CD4-positive, alpha-beta T cell treated with Interleukin-1 beta for 1 hour (primary cell): ENCODE measurements around the gene OTUD5.
"Not testable (repeated sequence)": the region's sequence is repeated elsewhere in the genome, so short reads cannot be mapped to it uniquely, and the experiment has no call there.

ENCODE experiments used
- DNase-seq, 2 donors: peaks; one replicate each; pipeline ENCODE4 v3.0.0-alpha.2; 2020 to 2022

OTUD5 gene

DNA sequence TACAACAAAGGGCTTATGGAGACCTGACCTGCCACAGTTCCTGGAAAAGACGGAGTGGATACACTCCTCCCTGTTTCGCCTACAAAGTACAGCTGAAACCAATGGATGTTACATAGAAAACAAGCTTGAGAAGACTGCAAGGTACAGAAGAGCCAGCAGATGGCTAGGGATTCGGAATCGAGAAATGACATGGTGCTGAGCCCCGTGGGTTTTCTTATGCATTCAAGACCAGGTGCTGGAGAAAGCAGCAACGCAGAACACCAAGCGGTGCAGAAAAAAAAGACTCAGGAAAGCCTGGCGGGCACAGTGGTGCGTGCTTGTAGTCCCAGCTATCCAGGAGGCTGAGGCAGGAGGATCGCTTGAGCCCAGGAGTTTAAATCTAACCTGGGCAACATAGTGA is 73.7 kb downstream of the OTUD5 start:
- no peak for DNase-seq

DNA sequence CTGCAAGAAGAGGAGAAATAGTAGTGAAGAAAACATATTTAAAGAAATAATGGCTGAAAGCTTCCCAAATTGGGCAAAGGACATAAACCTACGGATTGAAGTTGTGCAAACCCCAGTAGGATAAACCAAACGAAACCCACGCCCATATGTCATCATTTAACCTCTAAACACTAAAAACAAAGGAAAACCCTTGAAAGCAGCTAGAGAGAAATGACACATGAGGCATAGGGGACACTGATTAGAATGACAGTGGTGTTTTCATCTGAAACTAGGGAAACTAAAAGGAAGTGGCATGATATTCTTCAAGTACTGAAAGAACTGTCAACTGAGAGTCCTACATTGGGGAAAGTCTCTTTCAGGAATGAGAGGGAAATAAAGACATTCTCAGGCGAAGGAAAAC is 80.5 kb downstream of the OTUD5 start:
- DNase-seq: not testable (repeated sequence)
